HL-60 (cell line): ENCODE measurements around the gene TRDMT1.
A peak's percentile ranks its signal among the peaks of the same experiment; 100 is the strongest.

ENCODE experiments used
- DNase-seq, 2 experiments: peaks; one replicate each; pipeline ENCODE4 v3.0.0-alpha.2; 2010 to 2020; ENCODE audit warnings: low read depth in 1 of 2, low spot score in 1 of 2
- H3K27ac ChIP-seq: fragments of 250-450 bp; sonication (Bioruptor Pico); replicated peaks from 2 replicates; pipeline ENCODE4 v1.5.1; 2020; ENCODE audit warnings: mild to moderate bottlenecking, moderate library complexity
- H3K27me3 ChIP-seq: fragments of 250-450 bp; sonication (Bioruptor Pico); 2 replicates; pipeline ENCODE4 v1.5.1; 2021; ENCODE audit warnings: mild to moderate bottlenecking, moderate library complexity; ENCODE audit not compliant: insufficient read depth, poor library complexity, severe bottlenecking
- H3K4me3 ChIP-seq: replicated peaks from 2 replicates; pipeline ENCODE4 v1.5.1; 2011; ENCODE audit warnings: mild to moderate bottlenecking, control low read depth, low read length; ENCODE audit not compliant: insufficient read depth
- GABPA ChIP-seq: IDR thresholded peaks from 2 replicates; pipeline ENCODE4 v1.6.1; 2012; ENCODE audit warnings: low read depth
- POLR2AphosphoS5 ChIP-seq: IDR thresholded peaks from 2 replicates; pipeline ENCODE4 v1.6.1; 2012; ENCODE audit warnings: low read depth
- SPI1 ChIP-seq: IDR thresholded peaks from 2 replicates; pipeline ENCODE4 v1.6.1; 2012; ENCODE audit warnings: low read depth, mild to moderate bottlenecking, borderline replicate concordance
- TF ChIP-seq, protein P1 (sequence below): IDR thresholded peaks from 2 replicates; pipeline ENCODE4 v1.6.1; 2012; ENCODE audit warnings: low read depth; ENCODE audit not compliant: insufficient replicate concordance
- TF ChIP-seq, protein P2 (sequence below): IDR thresholded peaks from one replicate; pipeline ENCODE4 v1.5.1; 2011; ENCODE audit warnings: low read length, control low read depth, inconsistent platforms; ENCODE audit not compliant: insufficient read depth

The TRDMT1 gene

DNA sequence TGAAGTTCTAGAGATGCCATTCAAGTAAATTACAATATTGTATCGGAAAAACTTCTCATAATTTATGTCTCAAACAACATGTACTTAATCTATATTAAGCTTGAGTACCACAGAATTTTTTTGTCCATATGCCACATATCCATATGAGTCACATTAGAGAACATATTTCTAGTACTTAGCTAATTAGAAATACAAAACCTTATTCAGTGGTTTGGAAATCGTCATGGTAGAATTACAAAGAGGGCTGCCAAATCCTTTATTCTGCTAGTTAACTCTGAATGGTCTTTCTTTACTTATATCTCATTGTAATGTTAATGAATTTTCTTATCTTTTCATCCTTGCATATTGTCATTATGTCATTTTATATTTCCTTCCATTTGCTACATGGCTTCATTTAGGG lies 17.6 kb upstream of the TRDMT1 start:
- H3K4me3 ChIP-seq: no peak overlapping the region
- no peak for DNase-seq
- TF ChIP-seq, protein P1, sequence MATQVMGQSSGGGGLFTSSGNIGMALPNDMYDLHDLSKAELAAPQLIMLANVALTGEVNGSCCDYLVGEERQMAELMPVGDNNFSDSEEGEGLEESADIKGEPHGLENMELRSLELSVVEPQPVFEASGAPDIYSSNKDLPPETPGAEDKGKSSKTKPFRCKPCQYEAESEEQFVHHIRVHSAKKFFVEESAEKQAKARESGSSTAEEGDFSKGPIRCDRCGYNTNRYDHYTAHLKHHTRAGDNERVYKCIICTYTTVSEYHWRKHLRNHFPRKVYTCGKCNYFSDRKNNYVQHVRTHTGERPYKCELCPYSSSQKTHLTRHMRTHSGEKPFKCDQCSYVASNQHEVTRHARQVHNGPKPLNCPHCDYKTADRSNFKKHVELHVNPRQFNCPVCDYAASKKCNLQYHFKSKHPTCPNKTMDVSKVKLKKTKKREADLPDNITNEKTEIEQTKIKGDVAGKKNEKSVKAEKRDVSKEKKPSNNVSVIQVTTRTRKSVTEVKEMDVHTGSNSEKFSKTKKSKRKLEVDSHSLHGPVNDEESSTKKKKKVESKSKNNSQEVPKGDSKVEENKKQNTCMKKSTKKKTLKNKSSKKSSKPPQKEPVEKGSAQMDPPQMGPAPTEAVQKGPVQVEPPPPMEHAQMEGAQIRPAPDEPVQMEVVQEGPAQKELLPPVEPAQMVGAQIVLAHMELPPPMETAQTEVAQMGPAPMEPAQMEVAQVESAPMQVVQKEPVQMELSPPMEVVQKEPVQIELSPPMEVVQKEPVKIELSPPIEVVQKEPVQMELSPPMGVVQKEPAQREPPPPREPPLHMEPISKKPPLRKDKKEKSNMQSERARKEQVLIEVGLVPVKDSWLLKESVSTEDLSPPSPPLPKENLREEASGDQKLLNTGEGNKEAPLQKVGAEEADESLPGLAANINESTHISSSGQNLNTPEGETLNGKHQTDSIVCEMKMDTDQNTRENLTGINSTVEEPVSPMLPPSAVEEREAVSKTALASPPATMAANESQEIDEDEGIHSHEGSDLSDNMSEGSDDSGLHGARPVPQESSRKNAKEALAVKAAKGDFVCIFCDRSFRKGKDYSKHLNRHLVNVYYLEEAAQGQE: no peak
- TF ChIP-seq, protein P2, sequence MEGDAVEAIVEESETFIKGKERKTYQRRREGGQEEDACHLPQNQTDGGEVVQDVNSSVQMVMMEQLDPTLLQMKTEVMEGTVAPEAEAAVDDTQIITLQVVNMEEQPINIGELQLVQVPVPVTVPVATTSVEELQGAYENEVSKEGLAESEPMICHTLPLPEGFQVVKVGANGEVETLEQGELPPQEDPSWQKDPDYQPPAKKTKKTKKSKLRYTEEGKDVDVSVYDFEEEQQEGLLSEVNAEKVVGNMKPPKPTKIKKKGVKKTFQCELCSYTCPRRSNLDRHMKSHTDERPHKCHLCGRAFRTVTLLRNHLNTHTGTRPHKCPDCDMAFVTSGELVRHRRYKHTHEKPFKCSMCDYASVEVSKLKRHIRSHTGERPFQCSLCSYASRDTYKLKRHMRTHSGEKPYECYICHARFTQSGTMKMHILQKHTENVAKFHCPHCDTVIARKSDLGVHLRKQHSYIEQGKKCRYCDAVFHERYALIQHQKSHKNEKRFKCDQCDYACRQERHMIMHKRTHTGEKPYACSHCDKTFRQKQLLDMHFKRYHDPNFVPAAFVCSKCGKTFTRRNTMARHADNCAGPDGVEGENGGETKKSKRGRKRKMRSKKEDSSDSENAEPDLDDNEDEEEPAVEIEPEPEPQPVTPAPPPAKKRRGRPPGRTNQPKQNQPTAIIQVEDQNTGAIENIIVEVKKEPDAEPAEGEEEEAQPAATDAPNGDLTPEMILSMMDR: no peak
- TF ChIP-seq SPI1 (no peak), GABPA (no peak), POLR2AphosphoS5 (no peak)
- H3K27me3 ChIP-seq: no peaks in the 10 kb centered on the region
- no peak overlapping the region for H3K27ac ChIP-seq

DNA sequence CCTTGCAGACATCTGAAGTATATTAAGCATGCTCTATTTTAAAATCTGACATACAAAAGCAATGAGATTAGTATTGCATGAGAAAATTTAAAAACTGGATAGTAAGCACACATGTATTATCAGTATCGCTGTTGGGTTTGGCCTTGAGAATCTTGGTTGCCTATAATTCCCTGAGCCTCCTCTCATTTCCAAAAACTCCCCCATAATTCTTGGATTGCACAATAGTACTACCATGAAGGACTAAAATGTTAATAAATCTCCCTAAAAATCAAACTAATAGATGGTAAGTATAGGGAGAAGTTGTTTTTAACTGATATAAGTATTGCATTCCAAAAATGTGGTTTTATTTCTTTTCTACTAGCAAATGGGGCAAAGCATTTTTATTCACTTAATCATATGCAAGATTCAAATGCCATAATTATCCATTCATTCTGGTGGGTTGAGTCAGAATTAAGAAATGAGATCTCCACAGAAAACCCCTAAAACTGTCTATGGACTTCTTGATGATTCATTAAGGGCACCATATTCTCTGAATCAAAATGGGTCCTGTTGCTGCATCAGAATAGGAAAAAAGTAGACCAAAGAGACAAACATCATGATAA lies 16.3 kb upstream of the TRDMT1 start:
- Histone ChIP-seq H3K27ac (peak overlapping the region; percentile 99), H3K4me3 (no peak overlapping the region), H3K27me3 (no peaks in the 10 kb centered on the region)
- no peak for TF ChIP-seq GABPA
- TF ChIP-seq POLR2AphosphoS5: no peak
- TF ChIP-seq, protein P2: no peak
- TF ChIP-seq, protein P1: no peak
- no peak for TF ChIP-seq SPI1
- DNase-seq: no peak

DNA sequence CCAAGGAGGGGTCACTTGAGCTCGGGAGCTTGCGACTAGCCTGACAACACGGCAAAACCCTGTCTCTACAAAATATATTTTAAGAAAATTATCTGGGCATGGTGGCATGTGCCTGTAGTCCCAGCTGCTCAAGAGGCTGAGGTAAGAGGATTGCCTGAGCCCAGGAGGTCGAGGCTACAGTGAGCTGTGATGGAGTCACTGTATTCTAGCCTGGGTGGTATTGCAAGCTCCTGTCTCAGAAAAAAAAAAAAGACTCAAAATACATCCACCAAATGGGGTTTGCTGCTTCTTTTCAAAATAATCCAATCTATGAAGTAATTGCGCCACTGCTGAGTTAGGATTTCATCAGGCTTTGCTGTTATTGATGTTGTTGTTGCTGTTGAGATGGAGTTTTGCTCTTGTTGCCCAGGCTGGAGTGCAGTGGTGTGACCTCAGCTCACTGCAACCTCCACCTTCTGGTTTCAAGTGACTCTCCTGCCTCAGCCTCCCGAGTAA lies 15.5 kb upstream of the TRDMT1 start:
- peak in 1 of 2 experiments; percentile 17 for DNase-seq
- Histone ChIP-seq H3K4me3 (no peak overlapping the region), H3K27me3 (no peaks in the 10 kb centered on the region), H3K27ac (peak overlapping the region; percentile 99)
- no peak for TF ChIP-seq GABPA
- TF ChIP-seq, protein P1: no peak
- TF ChIP-seq, protein P2: no peak
- no peak for TF ChIP-seq SPI1
- no peak for TF ChIP-seq POLR2AphosphoS5
